Activated CD4-positive, alpha-beta T cell treated with anti-CD3 and anti-CD28 coated beads, Interleukin-2, amount 50 U/mL, for 4 hours (primary cell): ENCODE data around the gene TMC5.
"Not testable (repeated sequence)": the region's sequence is repeated elsewhere in the genome, so short reads cannot be mapped to it uniquely, and the experiment has no call there.

ENCODE experiments used
- DNase-seq, 2 experiments: peaks; one replicate each; pipeline ENCODE4 v3.0.0-alpha.2; 2020

Gene TMC5

DNA sequence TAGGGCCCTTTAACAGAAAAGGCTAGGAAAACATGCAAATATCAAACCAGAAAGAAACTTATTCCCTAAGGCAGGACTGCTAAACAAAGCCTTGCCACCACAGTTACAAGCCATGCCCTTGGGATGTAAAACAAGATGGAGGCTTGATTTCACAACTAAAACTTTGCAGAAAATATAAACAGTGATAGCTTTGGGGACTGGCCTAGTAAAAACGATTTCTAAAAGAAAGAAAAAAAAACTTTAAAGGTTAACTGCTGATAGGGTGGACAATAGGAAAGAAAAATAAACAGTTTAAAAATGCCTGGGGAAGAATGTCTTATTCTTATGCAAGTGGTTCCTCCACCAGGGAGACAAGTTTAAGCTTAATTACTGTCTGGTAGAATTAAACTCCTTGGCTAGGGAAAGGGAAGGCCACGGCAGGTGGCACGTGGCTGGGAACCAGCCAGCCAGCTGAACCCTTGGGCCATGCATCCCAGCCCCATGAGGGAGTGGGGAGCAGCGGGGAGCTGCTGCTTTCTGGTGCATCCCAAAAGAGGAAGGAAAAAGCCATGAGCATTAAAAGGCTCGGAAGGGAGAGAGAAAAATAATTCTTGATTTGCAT is 10.7 kb upstream of the TMC5 start:
- no peak for DNase-seq

DNA sequence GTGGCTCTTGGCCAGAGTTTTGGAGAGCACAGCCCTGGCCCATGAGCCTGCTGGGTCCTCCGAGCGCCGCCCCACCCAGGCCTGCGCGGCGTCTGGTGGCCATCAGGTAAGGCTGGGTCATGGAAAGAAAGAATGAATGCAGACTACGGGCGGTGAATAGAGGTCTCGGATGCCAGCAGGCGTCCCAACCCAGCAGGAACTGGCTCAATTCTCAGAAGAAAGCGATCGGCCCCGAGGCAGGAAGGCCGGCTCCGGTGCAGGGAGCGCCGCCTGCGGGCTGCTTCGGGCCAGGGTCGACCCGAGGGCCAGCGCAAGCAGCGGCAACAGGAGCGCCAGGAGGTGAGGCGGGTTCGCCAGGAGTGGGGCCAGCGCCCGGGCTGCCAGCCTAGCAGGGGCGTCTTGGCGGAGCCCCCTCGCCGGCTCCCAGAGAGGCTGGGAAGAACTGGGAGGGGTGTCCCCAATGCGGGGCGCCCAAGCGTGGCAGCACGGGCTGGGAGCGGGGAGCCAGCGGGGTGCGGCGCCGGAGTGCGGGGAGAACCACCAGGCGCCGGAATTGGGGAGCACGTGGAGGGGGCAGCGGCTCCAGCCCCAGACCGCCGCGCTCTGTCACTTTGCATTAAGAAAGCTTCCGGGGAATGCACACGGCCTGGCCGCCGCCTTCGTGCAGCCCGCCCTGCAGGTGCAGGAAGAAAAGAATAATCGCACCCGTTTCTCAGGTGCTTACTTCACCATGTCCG is 7.1 kb upstream of the TMC5 start:
- DNase-seq, result no peak

DNA sequence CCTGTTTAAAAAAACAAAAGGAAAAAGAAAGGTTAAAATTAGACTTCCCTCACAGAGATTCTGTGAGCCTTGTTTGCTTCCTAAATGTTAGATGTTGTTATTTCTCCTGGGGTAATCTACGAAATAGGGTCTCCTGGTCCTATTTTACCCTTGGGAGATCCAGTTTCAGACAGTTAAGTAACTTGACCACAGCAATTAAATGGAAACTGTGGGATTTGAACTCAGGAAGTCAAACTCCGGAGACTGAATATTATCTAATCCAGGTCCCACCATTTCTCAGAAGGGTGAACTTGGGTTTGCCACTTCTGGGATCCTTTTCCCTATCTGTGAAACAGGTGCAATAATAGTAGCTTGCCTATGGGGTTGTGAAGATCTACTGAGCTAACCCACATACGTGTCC is 6.4 kb upstream of the TMC5 start:
- no peak for DNase-seq

DNA sequence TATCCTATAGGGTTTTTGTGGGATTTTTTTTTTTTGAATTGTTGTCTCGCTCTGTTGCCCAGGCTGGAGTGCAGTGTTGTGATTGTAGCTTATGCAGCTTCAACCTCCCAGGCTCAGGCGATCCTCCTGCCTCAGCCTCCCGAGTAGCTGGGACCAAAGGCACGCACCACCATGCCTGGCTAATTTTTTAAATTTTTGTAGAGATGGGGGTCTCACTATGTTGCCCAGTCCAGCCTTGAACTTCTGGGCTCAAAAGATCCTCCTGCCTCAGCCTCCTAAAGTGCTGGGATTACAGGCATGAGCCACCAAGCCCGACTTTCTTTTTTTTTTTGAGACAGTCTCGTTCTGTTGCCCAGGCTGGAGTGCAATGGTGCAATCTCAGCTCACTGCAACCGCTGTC is 5.6 kb upstream of the TMC5 start:
- not testable (repeated sequence) for DNase-seq

DNA sequence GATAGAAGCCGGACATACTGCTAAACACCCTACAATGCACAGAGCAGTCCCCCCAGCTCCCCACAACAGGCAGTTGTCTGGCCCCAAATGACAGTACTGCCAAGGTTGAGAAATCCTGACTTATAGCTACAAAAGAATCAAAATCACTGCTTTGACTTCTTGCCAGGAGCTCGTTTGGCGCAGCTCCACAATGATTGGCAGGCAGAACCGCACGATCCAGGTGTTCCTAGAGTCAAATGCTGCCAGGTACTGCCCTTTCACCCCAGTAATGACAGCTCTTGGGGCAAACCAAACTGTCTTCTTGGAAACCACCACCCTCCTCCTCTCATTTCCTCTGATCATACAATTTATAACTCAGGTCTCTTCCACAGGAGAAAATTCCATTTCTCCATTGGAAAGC is 2.2 kb upstream of the TMC5 start:
- no peak for DNase-seq

DNA sequence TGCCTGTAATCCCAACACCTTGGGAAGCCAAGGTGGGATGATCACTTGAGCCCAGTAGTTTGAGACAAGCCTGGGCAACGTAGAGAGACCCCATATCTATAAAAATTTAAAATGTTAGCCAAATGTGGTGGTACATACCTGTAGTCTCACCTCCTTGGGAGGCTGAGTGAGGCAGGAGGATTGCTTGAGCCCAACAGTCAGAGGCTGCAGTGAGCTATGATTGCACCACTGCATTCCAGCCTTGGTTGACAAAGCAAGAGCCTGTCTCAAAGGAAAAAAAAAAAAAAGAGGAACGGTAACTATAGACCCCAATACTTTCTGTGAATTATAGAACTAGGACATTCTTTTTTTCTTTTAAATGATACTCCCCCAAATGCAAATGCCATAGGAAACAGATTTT is 1.8 kb upstream of the TMC5 start:
- DNase-seq, result no peak

DNA sequence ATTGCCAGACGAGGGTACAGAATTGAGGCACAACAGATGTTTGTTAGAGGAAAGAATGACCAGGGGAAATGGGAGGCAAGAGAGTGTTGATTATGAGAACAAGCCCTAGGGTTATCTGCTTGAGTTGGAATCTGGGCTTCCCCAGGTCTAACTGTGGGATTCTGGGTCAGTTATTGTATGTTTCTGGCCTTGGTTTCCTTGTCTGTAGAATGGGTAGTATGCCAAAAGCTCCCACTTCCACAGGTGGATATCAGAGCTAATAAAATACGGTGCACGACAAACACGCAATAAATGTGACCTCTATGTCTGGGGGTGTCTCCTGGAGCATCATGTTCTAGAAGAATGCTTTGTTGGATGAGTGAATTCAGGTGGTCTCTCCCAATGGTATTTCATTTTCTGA is 517 bp downstream of the TMC5 start:
- no peak for DNase-seq

DNA sequence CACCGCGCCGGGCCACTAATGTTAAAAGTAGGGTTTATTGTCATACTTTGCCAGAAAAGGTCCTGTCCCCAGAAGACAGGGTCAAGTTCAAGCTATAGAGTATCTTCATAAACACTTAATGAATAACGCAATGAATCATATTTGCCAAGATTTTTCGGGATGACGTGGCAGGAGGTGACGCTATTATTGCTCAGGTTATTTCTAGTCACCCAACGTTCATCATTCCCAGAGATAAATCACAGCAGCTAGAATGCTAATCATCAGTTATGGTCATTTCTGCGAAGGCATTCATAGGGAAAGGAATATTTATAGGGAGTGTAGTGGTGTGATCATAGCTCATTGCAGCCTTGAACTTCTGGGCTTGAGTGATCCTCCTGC is 2.0 kb downstream of the TMC5 start:
- no peak for DNase-seq

DNA sequence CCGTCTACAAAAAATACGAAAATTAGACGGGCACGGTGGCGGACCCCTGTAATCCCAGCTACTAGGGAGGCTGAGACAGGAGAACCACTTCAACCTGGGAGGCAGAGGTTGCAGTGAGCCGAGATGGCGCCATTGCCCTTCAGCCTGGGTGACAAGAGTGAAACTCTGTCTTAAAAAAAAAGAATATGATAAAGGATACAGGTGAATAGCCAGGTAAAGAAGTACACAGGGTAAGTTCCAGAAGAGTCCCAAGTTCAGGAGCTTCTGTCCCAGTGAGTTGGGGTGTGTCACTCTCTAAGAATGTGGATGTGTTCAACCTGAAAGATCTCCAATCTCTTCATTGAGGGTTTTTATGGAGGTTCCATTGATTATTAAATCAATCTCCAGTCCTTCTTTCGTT is 6.8 kb downstream of the TMC5 start:
- no peak for DNase-seq

DNA sequence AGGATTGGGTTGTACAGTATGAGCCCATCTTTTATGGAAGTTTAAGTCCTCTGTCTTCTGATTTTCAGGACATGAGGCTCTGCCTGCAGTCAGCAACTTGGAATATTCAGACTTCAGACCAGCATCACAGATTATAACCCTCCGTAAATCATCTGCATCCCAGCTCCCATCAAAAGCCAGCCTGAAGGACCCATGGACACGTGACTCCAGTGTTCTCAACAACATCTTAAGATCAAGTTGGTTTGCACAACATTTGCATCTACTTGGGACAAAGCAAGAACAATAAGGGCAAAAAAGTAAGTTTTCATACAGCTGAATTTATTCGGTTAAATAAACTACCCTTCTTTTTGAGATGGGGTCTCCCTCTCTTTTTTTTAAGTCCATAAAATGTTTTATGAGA is 12.7 kb downstream of the TMC5 start:
- no peak for DNase-seq

DNA sequence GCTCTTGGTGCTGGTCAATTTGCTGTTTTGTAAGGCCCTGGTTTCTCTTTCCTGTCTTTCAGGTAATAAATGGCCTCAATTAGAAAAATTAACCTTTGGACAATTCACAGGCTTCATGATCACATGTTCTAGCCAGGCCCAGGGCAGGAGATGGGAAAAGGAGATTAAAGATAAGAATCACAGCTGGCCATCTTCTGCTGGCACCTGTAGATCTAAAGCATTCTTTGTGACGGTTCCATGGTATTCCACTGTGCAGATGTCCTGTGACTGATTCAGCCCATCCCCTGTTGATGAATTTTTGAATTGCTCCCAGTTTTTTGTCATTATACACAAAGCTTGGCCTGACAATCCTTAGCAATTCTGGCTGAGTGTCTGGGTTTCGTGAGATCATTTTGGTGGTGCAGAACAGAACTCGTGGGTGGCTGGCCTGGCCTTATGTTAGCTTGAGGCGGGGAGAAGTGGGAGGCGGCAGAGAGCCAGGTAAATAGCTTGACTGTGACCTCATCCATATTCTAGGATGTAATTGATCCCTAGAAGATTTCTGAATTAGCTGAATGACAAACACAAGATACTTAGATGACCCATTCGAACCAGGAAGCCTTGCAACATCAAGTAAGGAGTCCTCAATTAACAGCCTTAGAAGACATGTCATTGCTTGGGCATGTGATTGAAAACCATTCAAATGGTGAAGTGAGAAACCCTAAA is 14.1 kb downstream of the TMC5 start:
- DNase-seq, result no peak

DNA sequence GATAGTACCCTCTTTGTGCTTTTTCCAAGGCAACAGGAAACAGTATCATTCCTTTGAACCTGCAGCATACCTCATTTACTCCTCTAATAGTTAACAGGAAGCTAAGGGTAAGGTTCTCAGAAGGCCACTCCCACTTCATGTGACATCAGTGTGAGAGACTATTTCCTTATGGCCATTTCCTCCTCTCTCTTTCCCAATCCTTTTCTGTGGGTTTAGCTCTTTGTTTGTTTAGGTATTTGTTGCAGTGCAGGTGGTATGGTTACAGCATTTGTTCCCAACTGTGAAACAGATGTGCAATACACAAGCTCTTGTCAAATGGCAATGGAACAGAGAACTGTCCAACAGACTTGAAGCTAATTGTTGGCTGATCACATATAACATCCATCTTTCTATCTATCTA is 14.7 kb downstream of the TMC5 start:
- no peak for DNase-seq

DNA sequence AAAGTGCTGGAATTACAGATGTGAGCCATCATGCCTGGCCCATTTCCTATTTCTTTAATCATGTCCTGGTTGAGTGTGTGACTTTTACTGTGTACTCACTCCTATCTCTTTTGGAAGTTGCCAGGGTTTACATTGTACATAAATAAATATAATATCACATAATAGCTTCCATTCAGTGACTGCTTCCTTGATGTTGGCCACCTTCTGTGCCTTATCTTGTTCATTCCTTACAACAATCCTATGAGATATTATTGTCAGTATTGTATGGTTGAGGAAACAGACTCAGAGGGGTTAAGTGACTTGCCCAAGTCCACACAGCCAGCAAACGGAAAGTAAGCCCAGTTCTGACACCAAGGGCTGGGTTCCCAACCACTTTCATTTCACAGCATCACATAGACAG is 16.9 kb downstream of the TMC5 start:
- no peak for DNase-seq

DNA sequence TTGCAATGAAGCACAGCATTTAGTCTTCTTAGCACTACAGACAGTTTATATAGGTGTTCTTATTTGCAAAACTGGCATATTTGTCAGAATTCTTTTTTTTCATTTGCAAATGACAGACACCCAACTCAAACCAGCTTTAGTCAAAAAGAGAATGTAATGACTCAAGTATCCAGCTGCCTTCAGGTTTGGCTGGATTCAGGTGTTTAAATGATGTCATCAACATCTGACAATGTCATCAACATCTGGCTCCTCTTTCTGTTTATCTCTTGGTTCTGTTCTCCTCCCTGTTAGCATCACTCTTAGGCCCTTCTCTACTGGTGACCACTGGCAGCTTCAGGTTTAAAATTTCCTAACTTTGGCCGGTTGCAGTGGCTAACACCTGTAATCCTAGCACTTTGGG is 18.9 kb downstream of the TMC5 start:
- no peak for DNase-seq

DNA sequence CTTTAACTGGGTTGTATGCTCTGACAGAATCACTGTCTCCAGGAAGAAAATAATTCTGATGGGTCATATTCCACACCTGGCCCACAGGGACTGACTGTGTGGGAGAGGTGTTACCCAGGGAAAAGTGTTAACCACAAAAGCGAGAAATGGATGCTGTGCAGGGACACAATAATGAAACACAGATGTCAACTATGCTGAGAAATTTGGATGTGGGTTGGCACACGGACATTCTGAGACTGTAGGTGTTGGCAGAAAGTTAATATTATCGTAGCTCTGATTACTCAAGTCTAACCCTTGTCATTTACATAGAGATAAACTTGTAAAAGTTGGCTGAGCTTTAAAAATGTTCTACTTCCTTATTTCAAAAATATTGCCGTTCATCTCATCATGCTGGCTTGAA is 19.6 kb downstream of the TMC5 start:
- no peak for DNase-seq

DNA sequence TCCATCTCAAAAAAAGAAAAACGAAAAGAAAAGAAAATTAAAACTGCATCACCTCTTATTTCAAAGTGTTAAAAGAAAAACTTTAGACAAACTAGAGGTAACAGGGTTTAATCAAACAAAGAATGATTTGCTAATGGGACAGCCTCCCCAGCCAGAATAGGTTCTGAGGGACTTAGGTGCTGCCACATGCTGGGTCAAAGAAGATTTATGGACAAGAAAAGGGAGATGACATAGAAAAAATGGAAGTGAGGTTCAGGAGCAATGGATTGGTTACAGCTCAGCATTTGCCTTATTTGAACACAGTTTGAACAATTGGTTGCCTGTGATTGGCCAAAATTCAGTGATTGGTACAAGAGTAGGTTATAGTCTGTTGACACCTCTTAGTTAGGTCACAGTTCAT is 21.1 kb downstream of the TMC5 start:
- no peak for DNase-seq

DNA sequence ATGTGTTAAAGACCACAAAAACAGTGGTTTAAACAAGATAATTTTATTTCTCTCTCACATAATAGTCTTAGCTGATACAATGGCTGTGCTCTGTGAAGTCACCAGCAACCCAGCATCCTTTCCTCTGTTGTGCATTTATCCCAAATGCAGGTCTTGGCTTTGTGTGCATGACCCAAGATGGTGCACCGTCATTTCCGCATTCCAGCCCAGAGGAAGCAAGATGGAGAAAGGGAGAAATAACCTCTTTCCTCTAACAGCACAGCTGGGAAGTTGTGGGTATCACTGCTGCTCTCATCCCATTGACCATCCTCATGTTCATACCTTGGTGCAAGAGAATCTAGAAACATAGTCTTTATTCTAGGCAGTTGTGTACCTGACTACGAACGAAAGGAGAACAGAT is 21.8 kb downstream of the TMC5 start:
- DNase-seq, result no peak

DNA sequence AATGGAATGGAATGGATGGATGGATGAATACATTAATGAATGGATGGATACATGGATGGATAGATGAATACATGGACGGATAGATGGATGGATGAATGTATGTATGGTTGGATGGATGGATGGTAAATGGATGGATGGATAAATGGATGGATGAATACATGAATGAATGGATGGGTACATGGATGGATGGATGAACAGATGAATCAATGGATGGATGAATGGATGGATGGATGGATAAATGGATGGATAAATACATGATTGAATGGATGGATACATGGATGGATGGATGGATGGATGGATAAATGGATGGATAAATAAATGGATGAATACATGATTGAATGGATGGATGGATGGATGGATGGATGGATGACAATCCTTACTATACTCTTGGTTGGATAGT is 26.0 kb downstream of the TMC5 start:
- no peak for DNase-seq

DNA sequence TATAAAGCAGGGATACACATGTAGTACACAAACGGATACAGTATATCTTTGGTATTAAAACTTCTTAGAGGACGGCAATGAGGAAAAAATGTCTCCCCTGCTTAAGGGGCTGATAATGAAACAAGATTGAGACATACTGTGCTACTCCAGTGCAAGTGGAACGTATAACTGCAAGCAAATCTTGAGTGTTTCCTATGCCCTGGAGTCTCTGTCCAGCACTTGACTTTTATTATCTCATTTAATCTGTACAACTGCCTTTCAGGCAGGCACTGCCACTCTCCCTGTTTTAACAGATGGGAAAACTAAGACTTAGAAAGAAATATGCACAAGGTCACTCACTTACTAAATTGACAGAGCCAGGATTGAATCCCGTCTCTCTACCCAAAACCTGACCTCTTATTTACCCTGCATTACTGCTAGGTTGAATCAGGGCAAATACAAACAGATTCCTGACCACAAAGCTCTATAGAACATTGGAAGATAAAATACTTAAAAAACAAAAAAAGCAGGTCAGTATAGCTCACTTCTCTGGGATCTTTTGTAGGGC is 28.7 kb downstream of the TMC5 start:
- DNase-seq, result no peak

DNA sequence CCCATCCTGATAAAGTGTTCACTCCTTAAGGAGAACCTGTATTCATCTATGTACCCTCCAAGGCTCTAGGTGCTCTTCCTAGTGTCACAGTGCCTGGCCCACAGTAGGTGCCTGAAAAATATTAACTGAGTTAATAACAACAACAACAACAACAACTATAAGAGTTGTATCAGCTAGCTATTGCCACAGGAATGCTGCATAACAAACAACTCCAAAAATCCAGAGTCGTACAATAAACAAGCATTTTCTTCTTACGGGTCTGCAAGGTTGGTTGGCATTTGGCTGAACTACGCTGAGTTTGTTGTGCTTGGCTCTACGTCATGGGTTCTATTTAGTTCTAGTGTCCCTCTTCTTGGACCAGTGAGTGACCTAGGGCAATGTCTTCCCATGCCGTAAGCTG is 29.2 kb downstream of the TMC5 start:
- DNase-seq, result no peak

DNA sequence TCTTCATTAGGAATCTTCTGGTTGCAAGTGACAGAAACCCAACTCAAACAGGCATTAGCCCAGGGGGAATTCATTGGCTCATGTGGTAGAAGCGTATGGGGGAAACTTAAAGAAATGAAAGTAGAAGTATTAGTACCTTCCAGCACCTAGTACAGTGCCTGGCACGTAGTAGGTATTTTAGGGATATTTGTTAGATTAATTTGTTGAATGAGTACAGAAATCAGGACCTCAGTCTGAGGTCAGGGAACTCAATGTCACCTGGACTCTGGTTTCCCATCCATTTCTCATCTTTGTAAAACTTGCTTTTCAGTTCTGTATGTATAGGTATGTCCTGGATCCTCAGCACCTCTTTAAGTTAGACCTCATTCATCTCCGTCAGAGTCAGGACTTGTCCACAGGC is 32.5 kb downstream of the TMC5 start:
- no peak for DNase-seq

DNA sequence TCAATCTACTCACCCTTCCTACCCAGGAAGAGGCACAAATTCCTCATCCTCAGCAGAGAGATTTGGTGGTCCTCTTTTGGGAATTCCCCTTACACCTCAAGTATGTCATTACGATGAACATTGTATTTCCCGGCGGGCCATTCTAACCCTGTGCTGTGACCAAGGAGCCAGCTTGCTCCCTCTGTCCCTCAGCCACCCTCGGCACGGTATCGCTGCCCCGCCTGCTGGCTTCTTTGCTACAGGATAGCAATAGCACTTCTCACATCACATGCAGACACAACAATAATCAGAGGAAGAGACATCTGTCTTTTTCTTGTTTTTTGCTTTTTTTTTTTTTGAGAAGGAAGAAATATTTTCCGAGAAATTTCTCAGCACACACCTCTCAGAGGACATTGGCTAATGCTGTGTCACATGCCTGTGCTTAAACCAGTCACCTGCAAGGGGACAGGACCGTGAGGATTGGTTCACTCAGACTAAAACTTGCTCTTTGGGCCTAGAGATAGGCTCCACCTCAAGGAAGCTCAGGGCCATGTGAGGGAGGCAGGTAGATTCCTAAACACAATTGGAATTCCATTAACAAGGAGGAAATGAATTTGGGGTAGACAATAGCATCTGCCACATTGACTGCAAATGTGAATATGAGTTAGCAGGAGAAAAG is 41.2 kb downstream of the TMC5 start:
- DNase-seq, result no peak

DNA sequence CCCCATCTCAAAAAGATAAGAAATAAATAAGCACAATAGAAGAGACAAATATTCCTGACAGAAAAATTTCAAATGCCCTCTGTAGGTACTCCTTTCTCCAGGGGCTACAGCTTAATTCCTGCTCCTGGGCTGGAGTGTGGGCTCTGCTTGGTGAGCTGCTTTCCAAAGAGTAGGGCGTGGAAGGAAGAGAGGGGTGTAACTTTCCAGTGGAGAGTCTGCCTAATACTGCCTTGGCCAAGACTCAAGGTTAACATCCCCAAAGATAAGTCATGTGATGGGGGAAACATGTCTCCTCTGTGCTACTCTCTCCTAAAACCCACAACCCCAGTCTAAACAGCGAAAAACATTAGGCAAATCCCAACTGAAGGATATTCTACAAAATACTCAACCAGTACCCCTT is 42.7 kb downstream of the TMC5 start:
- DNase-seq, result no peak
